SK-N-SH (cell line): Measurements from ENCODE around the gene DISP2.

Experiments used
- CTCF ChIP-seq: fragments of 200-600 bp; sonication (generic); IDR thresholded peaks from 2 replicates; pipeline ENCODE4 v1.6.1; 2017; ENCODE audit warnings: antibody characterized with exemption, mild to moderate bottlenecking, moderate library complexity
- EP300 ChIP-seq, 2 experiments: IDR thresholded peaks; 2 replicates each; pipeline versions ENCODE4 v1.4.0 to v1.6.1; 2012; ENCODE audit warnings: borderline replicate concordance in 1 of 2, low read depth in 1 of 2, low read length in 1 of 2
- GABPA ChIP-seq: IDR thresholded peaks from 2 replicates; pipeline ENCODE4 v1.4.0; 2012; ENCODE audit warnings: low read depth, mild to moderate bottlenecking
- POLR2AphosphoS5 ChIP-seq: IDR thresholded peaks from 2 replicates; pipeline ENCODE4 v1.6.1; 2012; ENCODE audit warnings: low read depth, low read length
- RCOR1 ChIP-seq: fragments of 150-350 bp; IDR thresholded peaks from 2 replicates; pipeline ENCODE4 v1.6.1; 2017; ENCODE audit warnings: antibody characterized with exemption, low read length
- REST ChIP-seq: IDR thresholded peaks from 2 replicates; pipeline ENCODE4 v1.6.1; 2012; ENCODE audit warnings: mild to moderate bottlenecking, low read depth, low read length, moderate library complexity
- RFX5 ChIP-seq: IDR thresholded peaks from 2 replicates; pipeline ENCODE4 v1.6.1; 2012; ENCODE audit warnings: mild to moderate bottlenecking, improper control_type of control experiment, low read length
- SMC3 ChIP-seq: IDR thresholded peaks from 2 replicates; pipeline ENCODE4 v1.6.1; 2012; ENCODE audit warnings: low read depth, low read length, improper control_type of control experiment
- ZBTB33 ChIP-seq: IDR thresholded peaks from 2 replicates; pipeline ENCODE4 v1.4.0; 2012; ENCODE audit warnings: low read depth, borderline replicate concordance

- TF ChIP-seq EP300 (IDR thresholded peaks at IDR 0.05; ENCODE audit: borderline replicate concordance in 1 of 2, low read depth in 1 of 2, low read length in 1 of 2) (no peak), CTCF (no peak), ZBTB33 (no peak), POLR2AphosphoS5 (no peak), RFX5 (no peak), SMC3 (no peak), REST (no peak), RCOR1 (no peak), GABPA (no peak)
Observed at GRCh38 chr15:40310993-40311392, 47.0 kb upstream of the DISP2 start.
